CD14-positive monocyte (primary cell): ENCODE measurements around the gene KCTD20. TPM values are rescaled to one million over a fixed set of nuclear protein-coding genes. Genes with fewer than 3 reads are reported as not detected.

Experiments used
- DNase-seq, 3 donors: peaks; one replicate each; pipeline ENCODE4 v3.0.0-alpha.2; 2011 to 2022
- H2AFZ ChIP-seq: 2 replicates; pipeline ENCODE4 v1.6.0; 2012; ENCODE audit warnings: mild to moderate bottlenecking, low read depth, low read length, inconsistent platforms; ENCODE audit not compliant: insufficient read depth, poor library complexity, severe bottlenecking
- H3K27ac ChIP-seq, 2 donors: 1 replicate in 1 of 2; 2 replicates in 1 of 2; pipeline ENCODE4 v1.5.1; 2012 to 2013; ENCODE audit warnings: low read length in 2 of 2, control low read depth in 1 of 2, inconsistent platforms in 1 of 2, low read depth in 1 of 2, mild to moderate bottlenecking in 1 of 2
- H3K27me3 ChIP-seq, 2 donors: one replicate each; pipeline versions ENCODE4 v1.6.0 to v1.6.1; 2011 to 2013; ENCODE audit warnings: low read length in 2 of 2; ENCODE audit not compliant: control insufficient read depth in 2 of 2, insufficient read depth in 2 of 2
- H3K36me3 ChIP-seq, 2 donors: replicated peaks in 1 of 2; 1 replicate in 1 of 2; 2 replicates in 1 of 2; pipeline versions ENCODE4 v1.5.1 to v1.6.1; 2012 to 2013; ENCODE audit warnings: low read length in 2 of 2, control low read depth in 1 of 2, inconsistent platforms in 1 of 2, mild to moderate bottlenecking in 1 of 2; ENCODE audit not compliant: insufficient read depth in 2 of 2, control insufficient read depth in 1 of 2
- H3K4me1 ChIP-seq, 2 donors: 1 replicate in 1 of 2; 2 replicates in 1 of 2; pipeline versions ENCODE4 v1.5.1 to v1.6.1; 2012 to 2013; ENCODE audit warnings: low read length in 2 of 2, control low read depth in 1 of 2, inconsistent platforms in 1 of 2, mild to moderate bottlenecking in 1 of 2, moderate library complexity in 1 of 2; ENCODE audit not compliant: insufficient read depth in 2 of 2, control insufficient read depth in 1 of 2
- H3K4me2 ChIP-seq: replicated peaks from 2 replicates; pipeline ENCODE3; 2012; ENCODE audit warnings: low read length, moderate library complexity, mild to moderate bottlenecking; ENCODE audit not compliant: poor library complexity, severe bottlenecking; ENCODE audit errors: extremely low read depth
- H3K4me3 ChIP-seq, 3 experiments: fragments of 200-600 bp in 1 of 3; sonication (generic) in 1 of 3; replicated peaks in 1 of 3; 1 replicate in 2 of 3; 2 replicates in 1 of 3; pipeline ENCODE4 v1.5.1; 2011 to 2013; ENCODE audit warnings: low read length in 3 of 3, mild to moderate bottlenecking in 3 of 3, control low read depth in 2 of 3, low read depth in 2 of 3, inconsistent platforms in 1 of 3, moderate library complexity in 1 of 3
- H3K79me2 ChIP-seq: 2 replicates; pipeline ENCODE4 v1.6.0; 2012; ENCODE audit warnings: mild to moderate bottlenecking, control low read depth, inconsistent platforms, low read length, moderate library complexity; ENCODE audit not compliant: insufficient read depth
- H3K9ac ChIP-seq: 2 replicates; pipeline ENCODE4 v1.6.0; 2017; ENCODE audit warnings: low read length, mild to moderate bottlenecking; ENCODE audit not compliant: insufficient read depth, poor library complexity, severe bottlenecking
- H3K9me3 ChIP-seq, 2 donors: replicated peaks in 1 of 2; 1 replicate in 1 of 2; 2 replicates in 1 of 2; pipeline versions ENCODE4 v1.5.1 to v1.6.1; 2012 to 2013; ENCODE audit warnings: low read length in 2 of 2, control low read depth in 1 of 2; ENCODE audit not compliant: control insufficient read depth in 1 of 2, insufficient read depth in 1 of 2
- H4K20me1 ChIP-seq: 2 replicates; pipeline ENCODE4 v1.6.0; 2012; ENCODE audit warnings: mild to moderate bottlenecking, low read length, control low read depth, moderate library complexity; ENCODE audit not compliant: insufficient read depth
- H3K27ac Mint-ChIP-seq, 7 donors: one replicate each; pipeline ENCODE4 v1.8.0; 2020; ENCODE audit warnings: mild to moderate bottlenecking in 7 of 7, mixed read lengths in 7 of 7, moderate library complexity in 6 of 7, inconsistent platforms in 2 of 7
- H3K27me3 Mint-ChIP-seq, 3 donors: one replicate each; pipeline ENCODE4 v1.8.0; 2021 to 2022; ENCODE audit warnings: low read depth in 3 of 3, mild to moderate bottlenecking in 3 of 3, mixed read lengths in 3 of 3, moderate library complexity in 3 of 3, inconsistent platforms in 1 of 3
- H3K36me3 Mint-ChIP-seq, 2 donors: one replicate each; pipeline ENCODE4 v1.8.0; 2020; ENCODE audit warnings: mixed read lengths in 2 of 2, inconsistent platforms in 1 of 2, mild to moderate bottlenecking in 1 of 2
- H3K4me1 Mint-ChIP-seq: one replicate; pipeline ENCODE4 v1.8.0; 2020; ENCODE audit warnings: mild to moderate bottlenecking, mixed read lengths
- H3K4me3 Mint-ChIP-seq, 2 donors: one replicate each; pipeline ENCODE4 v1.8.0; 2020; ENCODE audit warnings: mild to moderate bottlenecking in 2 of 2, mixed read lengths in 2 of 2, moderate library complexity in 1 of 2
- H3K9me3 Mint-ChIP-seq, 7 donors: one replicate each; pipeline ENCODE4 v1.8.0; 2020 to 2022; ENCODE audit warnings: mixed read lengths in 7 of 7, mild to moderate bottlenecking in 6 of 7, moderate library complexity in 6 of 7, inconsistent platforms in 2 of 7
- WGBS: methylation state at CpG from one replicate; pipeline ENCODE4 v1.1.5; 2013; ENCODE audit warnings: missing lambda C conversion rate; ENCODE audit not compliant: insufficient coverage; 5-methylcytosine and 5-hydroxymethylcytosine counted together
- intact Hi-C, 2 donors: fragments of 100-400 bp; cut with micrococcal nuclease; formaldehyde crosslinking; loops; one replicate each; pipeline versions ENCODE4 v1.15.0 to v1.15.1; 2023
- polyA plus RNA-seq, 3 donors: library from polyadenylated mRNA; depleted of rRNA in 1 of 3; unstranded in 2 of 3; stranded (reverse) in 1 of 3; fragments of 300-500 nt in 2 of 3; fragments of >200 nt in 1 of 3; fragmentation: Illumina TruSeq in 2 of 3; gene quantifications; 1 replicate in 2 of 3; 2 replicates in 1 of 3; pipeline ENCODE4 v1.2.3, GENCODE V29; 2012 to 2021
- TF ChIP-seq, protein P1 (sequence below): fragments of 200-600 bp; IDR thresholded peaks from one replicate; pipeline ENCODE4 v1.8.0; 2022; ENCODE audit warnings: antibody characterized with exemption, mild to moderate bottlenecking

KCTD20 gene
- polyA plus RNA-seq, 3 donors: 23.7 to 79.7 (median 73.9) TPM

DNA sequence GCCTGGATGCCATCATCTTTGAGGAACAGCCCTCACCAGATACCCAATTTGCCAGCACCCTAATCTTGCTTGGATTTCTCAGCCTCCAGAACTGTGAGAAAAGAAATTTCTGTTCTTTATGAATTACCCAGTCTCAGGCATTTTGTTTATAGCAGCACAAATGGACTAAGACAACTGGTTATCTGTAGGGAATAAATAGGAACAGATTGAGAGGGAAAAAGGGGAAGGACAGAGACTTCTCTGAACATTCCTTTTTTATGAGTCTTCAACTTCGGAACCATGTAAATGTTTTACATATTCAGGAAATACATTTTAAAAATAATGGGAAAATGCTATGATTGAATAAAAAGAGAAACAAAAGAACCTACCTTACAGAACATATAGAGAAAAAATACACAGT, 20.9 kb downstream of the KCTD20 start:
- TF ChIP-seq, protein P1, sequence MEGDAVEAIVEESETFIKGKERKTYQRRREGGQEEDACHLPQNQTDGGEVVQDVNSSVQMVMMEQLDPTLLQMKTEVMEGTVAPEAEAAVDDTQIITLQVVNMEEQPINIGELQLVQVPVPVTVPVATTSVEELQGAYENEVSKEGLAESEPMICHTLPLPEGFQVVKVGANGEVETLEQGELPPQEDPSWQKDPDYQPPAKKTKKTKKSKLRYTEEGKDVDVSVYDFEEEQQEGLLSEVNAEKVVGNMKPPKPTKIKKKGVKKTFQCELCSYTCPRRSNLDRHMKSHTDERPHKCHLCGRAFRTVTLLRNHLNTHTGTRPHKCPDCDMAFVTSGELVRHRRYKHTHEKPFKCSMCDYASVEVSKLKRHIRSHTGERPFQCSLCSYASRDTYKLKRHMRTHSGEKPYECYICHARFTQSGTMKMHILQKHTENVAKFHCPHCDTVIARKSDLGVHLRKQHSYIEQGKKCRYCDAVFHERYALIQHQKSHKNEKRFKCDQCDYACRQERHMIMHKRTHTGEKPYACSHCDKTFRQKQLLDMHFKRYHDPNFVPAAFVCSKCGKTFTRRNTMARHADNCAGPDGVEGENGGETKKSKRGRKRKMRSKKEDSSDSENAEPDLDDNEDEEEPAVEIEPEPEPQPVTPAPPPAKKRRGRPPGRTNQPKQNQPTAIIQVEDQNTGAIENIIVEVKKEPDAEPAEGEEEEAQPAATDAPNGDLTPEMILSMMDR: no peak
- no CpG with 5 or more reads among the region's 1 CpG for WGBS
- H3K4me1 ChIP-seq: peaks cover 10 to 11% of the 10 kb centered on the region in 2 donors
- H3K27ac ChIP-seq: no peak overlapping the region
- Mint-ChIP-seq H3K27ac (peak overlapping the region in 1 of 7 donors; percentile 70), H3K36me3 (peaks cover 10 to 22% of the 10 kb centered on the region in 2 donors), H3K4me3 (no peak overlapping the region), H3K9me3 (no peaks in the 10 kb centered on the region), H3K4me1 (peaks cover 28% of the 10 kb centered on the region), H3K27me3 (no peaks in the 10 kb centered on the region)
- H3K4me3 ChIP-seq: no peak overlapping the region
- H3K4me2 ChIP-seq: no peak overlapping the region
- H3K36me3 ChIP-seq: peaks cover 3 to 16% of the 10 kb centered on the region in 2 donors
- intact Hi-C loops: no loop called here
- H3K79me2 ChIP-seq: peaks cover 100% of the 10 kb centered on the region
- no peaks in the 10 kb centered on the region for H3K27me3 ChIP-seq
- H4K20me1 ChIP-seq: peaks cover 100% of the 10 kb centered on the region
- no peak overlapping the region for H3K9ac ChIP-seq
- no peak overlapping the region for H2AFZ ChIP-seq
- DNase-seq: no peak
- H3K9me3 ChIP-seq: no peaks in the 10 kb centered on the region

DNA sequence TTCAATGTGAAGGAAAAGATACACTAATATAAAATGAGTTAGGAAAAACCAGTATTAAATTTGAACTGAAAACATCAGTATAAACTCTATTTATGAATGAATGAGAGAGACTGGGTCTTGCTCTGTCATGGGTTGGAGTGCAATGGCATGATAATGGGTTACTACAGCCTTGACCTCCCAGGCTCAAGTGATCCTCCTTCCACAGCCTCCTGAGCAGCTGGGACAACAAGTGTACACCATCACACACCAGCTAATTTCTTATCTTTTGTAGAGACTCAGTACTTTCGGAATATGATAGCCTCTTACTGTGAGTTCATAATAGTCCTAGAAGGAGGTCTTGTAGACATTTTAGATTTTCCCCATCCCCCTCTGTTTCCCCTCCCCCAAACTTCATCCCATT, 21.4 kb downstream of the KCTD20 start:
- no CpG with 5 or more reads among the region's 1 CpG for WGBS
- H3K79me2 ChIP-seq: peaks cover 100% of the 10 kb centered on the region
- no peaks in the 10 kb centered on the region for H3K27me3 ChIP-seq
- peaks cover 31% of the 10 kb centered on the region for H3K4me1 Mint-ChIP-seq
- H3K4me2 ChIP-seq: no peak overlapping the region
- H3K4me3 Mint-ChIP-seq: no peak overlapping the region
- H3K9me3 ChIP-seq: no peaks in the 10 kb centered on the region
- no peak overlapping the region for H3K9ac ChIP-seq
- peaks cover 3 to 16% of the 10 kb centered on the region in 2 donors for H3K36me3 ChIP-seq
- peaks cover 99% of the 10 kb centered on the region for H4K20me1 ChIP-seq
- intact Hi-C loops: no loop called here
- TF ChIP-seq, protein P1: no peak
- no peak overlapping the region for H2AFZ ChIP-seq
- peaks cover 13 to 16% of the 10 kb centered on the region in 2 donors for H3K4me1 ChIP-seq
- H3K27ac Mint-ChIP-seq: no peak overlapping the region
- H3K4me3 ChIP-seq: no peak overlapping the region
- peaks cover 10 to 22% of the 10 kb centered on the region in 2 donors for H3K36me3 Mint-ChIP-seq
- H3K9me3 Mint-ChIP-seq: no peaks in the 10 kb centered on the region
- H3K27me3 Mint-ChIP-seq: no peaks in the 10 kb centered on the region
- H3K27ac ChIP-seq: no peak overlapping the region
- DNase-seq: no peak
